GM12874 (cell line): ENCODE data around the gene HNRNPC.

Source experiments
- TF ChIP-seq, protein P1 (sequence below): IDR thresholded peaks from 2 replicates; pipeline ENCODE4 v1.5.1; 2011; ENCODE audit warnings: low read depth, mild to moderate bottlenecking, control low read depth, low read length, moderate library complexity; ENCODE audit not compliant: insufficient read depth

HNRNPC gene

GRCh38 chr14:21263284-21264024, 5.8 kb downstream of the HNRNPC start:
- TF ChIP-seq, protein P1, sequence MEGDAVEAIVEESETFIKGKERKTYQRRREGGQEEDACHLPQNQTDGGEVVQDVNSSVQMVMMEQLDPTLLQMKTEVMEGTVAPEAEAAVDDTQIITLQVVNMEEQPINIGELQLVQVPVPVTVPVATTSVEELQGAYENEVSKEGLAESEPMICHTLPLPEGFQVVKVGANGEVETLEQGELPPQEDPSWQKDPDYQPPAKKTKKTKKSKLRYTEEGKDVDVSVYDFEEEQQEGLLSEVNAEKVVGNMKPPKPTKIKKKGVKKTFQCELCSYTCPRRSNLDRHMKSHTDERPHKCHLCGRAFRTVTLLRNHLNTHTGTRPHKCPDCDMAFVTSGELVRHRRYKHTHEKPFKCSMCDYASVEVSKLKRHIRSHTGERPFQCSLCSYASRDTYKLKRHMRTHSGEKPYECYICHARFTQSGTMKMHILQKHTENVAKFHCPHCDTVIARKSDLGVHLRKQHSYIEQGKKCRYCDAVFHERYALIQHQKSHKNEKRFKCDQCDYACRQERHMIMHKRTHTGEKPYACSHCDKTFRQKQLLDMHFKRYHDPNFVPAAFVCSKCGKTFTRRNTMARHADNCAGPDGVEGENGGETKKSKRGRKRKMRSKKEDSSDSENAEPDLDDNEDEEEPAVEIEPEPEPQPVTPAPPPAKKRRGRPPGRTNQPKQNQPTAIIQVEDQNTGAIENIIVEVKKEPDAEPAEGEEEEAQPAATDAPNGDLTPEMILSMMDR: no peak

GRCh38 chr14:21262410-21262809, 6.8 kb downstream of the HNRNPC start:
- TF ChIP-seq, protein P1: no peak

GRCh38 chr14:21261824-21262223, 7.4 kb downstream of the HNRNPC start:
- TF ChIP-seq, protein P1: no peak

GRCh38 chr14:21258889-21259787, 10.1 kb downstream of the HNRNPC start:
- TF ChIP-seq, protein P1: no peak

- TF ChIP-seq, protein P1: no peak
Measured at GRCh38 chr14:21258005-21258888, 11.0 kb downstream of the HNRNPC start.

GRCh38 chr14:21257394-21257909, 11.8 kb downstream of the HNRNPC start:
- TF ChIP-seq, protein P1: no peak
